GM12873 (cell line): ENCODE measurements around the gene SVIL.

Experiments
- TF ChIP-seq, protein P1 (sequence below): IDR thresholded peaks from 2 replicates; pipeline ENCODE4 v1.5.1; 2012; ENCODE audit warnings: low read depth, mild to moderate bottlenecking, moderate library complexity, low read length, control low read depth; ENCODE audit not compliant: insufficient read depth; ENCODE audit errors: missing control alignments

Gene SVIL

DNA sequence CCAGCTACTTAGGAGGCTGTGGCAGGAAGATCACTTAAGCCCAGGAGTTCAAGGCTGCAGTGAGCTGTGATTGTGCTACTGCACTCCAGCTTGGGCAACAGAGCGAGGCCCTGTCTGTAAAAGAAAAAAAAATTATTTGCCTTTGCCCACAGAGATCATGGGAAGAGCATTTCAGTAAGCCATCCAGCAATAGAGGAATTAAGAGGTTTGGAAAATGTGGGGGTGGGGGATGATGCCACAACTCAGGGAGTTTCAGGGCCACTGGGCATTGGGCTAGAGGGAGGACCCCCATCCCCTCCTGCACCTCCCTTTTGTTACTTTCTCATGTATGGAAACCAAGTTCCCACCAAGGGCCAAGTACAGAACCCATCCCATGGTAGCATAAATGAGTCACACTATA lies 38.4 kb downstream of the SVIL start:
- TF ChIP-seq, protein P1, sequence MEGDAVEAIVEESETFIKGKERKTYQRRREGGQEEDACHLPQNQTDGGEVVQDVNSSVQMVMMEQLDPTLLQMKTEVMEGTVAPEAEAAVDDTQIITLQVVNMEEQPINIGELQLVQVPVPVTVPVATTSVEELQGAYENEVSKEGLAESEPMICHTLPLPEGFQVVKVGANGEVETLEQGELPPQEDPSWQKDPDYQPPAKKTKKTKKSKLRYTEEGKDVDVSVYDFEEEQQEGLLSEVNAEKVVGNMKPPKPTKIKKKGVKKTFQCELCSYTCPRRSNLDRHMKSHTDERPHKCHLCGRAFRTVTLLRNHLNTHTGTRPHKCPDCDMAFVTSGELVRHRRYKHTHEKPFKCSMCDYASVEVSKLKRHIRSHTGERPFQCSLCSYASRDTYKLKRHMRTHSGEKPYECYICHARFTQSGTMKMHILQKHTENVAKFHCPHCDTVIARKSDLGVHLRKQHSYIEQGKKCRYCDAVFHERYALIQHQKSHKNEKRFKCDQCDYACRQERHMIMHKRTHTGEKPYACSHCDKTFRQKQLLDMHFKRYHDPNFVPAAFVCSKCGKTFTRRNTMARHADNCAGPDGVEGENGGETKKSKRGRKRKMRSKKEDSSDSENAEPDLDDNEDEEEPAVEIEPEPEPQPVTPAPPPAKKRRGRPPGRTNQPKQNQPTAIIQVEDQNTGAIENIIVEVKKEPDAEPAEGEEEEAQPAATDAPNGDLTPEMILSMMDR, result no peak

DNA sequence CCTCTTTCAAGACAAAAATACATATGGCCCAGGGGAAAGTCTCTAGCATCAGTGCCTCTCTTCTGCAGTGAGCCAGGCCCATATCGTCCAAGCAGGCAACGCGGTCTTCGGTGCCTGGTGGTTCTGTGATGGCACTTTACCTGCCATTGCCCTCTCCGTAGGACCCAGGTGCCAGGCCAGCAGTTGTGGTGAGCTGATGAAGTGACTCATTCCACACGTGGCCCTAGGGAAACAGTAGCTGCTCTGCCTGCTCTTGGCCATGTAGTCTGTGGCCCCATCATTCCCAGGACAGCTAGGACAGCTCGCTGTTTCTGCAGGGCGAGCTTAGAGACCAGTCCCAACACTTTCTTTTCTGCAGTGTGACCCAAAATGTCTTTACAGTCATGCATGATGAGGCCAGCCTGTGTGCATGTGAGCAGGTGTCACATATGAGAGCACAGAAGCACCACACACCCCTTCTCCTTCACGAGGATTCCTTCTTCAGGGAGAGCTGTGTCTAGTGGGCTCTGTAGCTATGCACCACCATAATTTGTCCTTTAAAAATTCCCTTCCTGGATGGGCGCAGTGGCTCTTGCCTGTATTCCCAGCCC lies 39.0 kb downstream of the SVIL start:
- TF ChIP-seq, protein P1, result no peak

DNA sequence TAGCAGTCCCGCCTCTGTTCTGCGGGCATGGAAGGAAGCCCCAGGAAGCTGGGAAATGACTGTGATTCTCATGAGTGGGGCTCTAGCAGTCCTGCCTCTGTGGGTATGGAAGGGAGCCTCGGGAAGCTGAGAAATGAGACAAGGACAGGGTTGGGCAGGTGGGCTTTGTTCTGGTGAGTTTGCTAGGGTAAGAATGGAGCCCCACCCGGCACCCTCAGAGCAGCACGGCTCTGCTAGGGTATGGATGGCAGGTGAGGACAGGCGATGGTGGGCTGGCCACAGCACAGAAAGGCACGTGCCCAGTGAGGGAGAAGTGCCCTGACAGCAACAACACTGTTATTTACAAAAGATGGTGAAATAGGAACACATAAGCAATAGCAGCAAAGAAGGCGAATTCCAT lies 39.6 kb downstream of the SVIL start:
- TF ChIP-seq, protein P1, result no peak

DNA sequence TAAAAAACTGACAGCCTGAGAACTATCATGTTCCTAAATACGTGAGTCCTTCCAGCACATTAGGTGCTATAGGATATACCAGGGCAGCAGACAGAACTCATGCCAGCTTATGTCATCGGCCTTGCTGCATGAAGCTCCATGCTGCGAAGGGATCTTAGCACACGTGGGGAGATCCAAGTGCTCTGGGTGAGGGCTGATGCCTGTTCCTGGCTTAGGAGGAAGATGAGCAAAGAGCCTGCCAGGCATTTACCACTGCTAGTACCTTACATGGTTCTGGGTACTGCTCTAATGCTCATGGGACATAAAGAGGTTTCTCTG lies 43.2 kb downstream of the SVIL start:
- TF ChIP-seq, protein P1, result no peak

DNA sequence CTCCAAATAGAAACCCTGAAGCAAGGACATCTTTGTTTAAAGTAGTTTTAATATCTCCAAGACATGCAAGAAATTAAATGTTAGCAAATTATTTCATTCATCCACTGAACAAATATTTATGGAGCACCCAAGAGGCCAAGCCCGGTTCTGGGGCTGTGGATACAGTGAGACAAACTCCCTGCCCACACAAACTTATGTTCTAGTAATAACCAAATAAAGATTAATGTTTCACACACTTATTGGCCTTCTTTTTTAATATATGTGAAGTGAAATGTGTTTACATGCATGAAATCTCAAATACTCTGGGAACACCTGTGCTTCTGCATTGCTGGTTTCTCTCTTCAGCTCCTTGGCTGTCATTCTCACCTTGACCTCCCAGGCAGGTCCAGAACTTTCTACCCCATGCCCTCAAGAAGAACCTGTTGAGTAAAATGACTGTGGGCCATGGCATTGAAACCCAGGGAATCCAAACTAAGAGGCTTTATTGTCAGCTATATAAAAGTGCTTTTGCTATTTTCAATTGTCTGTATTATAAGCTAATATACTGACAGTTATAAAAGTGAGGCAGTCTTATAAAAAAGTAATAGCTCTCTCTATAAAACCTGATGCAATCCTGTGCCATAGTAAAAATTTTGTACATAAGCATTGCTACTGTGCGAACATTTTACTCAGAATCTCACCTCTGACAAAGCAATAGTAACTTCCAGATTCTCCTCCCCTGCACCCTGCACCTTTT lies 43.7 kb downstream of the SVIL start:
- TF ChIP-seq, protein P1, result no peak

DNA sequence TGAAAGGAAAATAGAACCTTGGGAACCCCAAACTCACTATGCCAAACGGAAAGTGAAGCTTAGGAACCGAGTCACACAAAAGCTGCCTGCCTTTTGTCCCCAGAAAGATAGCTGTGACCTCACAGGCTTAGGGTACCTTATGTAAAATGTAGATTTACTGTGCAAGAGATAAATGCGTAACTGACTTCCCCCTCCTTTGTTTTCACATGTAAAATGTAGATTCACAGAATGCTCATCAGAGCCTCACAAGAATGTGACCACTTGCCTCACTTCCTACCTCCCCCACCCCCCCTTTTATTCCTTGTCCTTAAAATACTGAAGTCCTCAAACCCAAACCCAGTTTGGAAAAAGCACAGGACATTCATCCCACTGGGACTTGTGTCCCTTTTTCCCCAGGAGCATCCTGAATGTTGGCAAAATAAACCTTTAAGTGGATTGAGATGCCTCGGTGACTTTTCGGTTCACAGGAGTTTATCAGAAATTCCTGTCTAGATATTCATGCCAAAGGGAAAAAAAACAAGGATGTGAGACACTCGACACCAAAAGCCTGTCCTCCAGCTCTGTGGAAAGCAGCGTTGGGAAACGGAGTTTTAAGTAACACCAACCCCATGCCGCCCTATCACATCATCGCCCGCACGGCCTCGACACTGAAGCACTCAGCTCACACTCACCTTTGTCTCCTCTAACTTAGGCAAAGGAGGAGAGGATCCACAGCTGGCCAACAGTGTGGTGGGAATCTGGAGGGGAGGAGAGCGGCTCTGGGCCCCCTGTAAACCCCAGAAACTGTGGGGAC lies 45.9 kb downstream of the SVIL start:
- TF ChIP-seq, protein P1, result no peak

DNA sequence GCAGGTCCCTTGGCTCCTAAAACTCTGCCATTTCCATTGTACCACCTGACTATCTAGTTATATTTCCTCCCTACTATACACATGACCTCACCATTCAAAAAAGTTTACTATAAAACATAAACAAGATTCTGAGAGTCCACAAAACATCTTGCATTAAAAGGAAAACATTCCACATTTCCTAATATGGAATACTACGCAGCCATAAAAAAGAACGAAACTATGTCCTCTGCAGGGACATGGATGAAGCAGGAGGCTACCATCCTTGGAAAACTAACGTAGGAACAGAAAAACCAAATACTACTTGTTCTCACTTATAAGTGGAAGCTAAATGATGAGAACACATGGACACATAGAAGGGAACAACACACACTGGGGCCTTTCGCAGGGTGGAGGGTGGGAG lies 48.3 kb downstream of the SVIL start:
- TF ChIP-seq, protein P1, result no peak
